ENCODE measurements around the gene COX10. TPM values are rescaled to one million over a fixed set of nuclear protein-coding genes. Genes with fewer than 3 reads are reported as not detected.
"Not testable (repeated sequence)": the region's sequence is repeated elsewhere in the genome, so short reads cannot be mapped to it uniquely, and the experiment has no call there.

Gene COX10
- polyA plus RNA-seq, 1 donor (not counting 4 experiments of a cell fraction or from before 2014, with no cell fraction given): 14.3 TPM

GRCh38 chr17:14192039-14192438 lies 122.7 kb downstream of the COX10 start:
- H3K9me1 ChIP-seq (ENCODE audit: control insufficient read depth, extremely low read depth, insufficient read depth, low read length); H2AFZ ChIP-seq (ENCODE audit: control insufficient read depth, low read length); H3K36me3 ChIP-seq (ENCODE audit: control insufficient read depth in 2 of 2, extremely low read depth in 1 of 2, insufficient read depth in 2 of 2, low read length in 2 of 2); dilution Hi-C loops (cut with MboI; ENCODE audit: extremely low pct_ligation_motif_present, low sequenced_read_pairs); H3K79me2 ChIP-seq (ENCODE audit: control insufficient read depth, insufficient read depth, low read length); H3K4me1 ChIP-seq (ENCODE audit: control insufficient read depth, extremely low read depth, insufficient read depth, low read length); H3K9ac ChIP-seq (ENCODE audit: control insufficient read depth, extremely low read depth, insufficient read depth, low read length); H3K27ac ChIP-seq (ENCODE audit: control insufficient read depth, insufficient read depth, low read length); DNase-seq (ENCODE audit: low read depth, low spot score); H3K9me3 ChIP-seq (ENCODE audit: control insufficient read depth, low read depth, low read length); FAIRE-seq; H4K20me1 ChIP-seq (ENCODE audit: control insufficient read depth, extremely low read depth, insufficient read depth, low read length); H3K27me3 ChIP-seq (ENCODE audit: control insufficient read depth, extremely low read depth, insufficient read depth, low read length); H3K4me3 ChIP-seq (ENCODE audit: control insufficient read depth in 2 of 3, extremely low read depth in 1 of 3, insufficient read depth in 2 of 3, low read depth in 1 of 3, low read length in 3 of 3); H3K4me2 ChIP-seq (ENCODE audit: control insufficient read depth, extremely low read depth, insufficient read depth, low read depth, low read length): not testable (repeated sequence)

DNA sequence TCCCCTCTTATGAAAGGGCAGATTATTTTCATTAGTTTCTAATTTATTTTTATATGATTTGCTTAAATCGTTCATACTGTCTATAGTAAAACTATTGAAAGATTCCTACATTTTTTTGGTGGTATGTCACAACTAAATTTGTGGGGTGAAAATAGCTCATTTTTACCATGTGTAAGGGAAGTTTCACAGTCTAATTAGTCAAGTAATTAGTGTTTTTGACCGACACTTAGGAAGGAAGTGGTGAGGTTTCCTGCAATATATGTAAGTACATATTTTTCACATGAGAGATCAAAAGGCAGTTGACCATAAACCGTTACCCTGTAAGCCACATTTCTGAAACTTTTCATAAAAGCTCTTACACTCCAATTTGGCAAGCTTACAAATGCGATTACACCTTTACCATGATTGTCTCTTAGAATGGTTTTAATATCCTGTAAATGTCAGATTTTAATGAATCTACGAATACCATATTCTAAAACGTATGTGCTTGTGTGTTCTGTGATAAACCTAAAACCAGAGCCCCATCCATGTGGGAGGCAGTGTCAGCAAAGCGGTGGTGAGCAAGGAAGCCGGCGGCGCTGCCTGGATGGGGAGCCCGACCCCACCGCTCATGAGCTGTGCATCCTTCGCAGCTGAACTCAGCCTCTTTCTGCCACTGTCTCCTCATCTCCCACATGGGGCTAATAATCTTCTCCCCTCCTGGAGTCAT lies 123.5 kb downstream of the COX10 start:
- H3K4me2 ChIP-seq (ENCODE audit: control insufficient read depth, extremely low read depth, insufficient read depth, low read depth, low read length); H3K79me2 ChIP-seq (ENCODE audit: control insufficient read depth, insufficient read depth, low read length); dilution Hi-C loops (cut with MboI; ENCODE audit: extremely low pct_ligation_motif_present, low sequenced_read_pairs); H3K9me3 ChIP-seq (ENCODE audit: control insufficient read depth, low read depth, low read length); H2AFZ ChIP-seq (ENCODE audit: control insufficient read depth, low read length); H4K20me1 ChIP-seq (ENCODE audit: control insufficient read depth, extremely low read depth, insufficient read depth, low read length); H3K36me3 ChIP-seq (ENCODE audit: control insufficient read depth in 2 of 2, extremely low read depth in 1 of 2, insufficient read depth in 2 of 2, low read length in 2 of 2); FAIRE-seq; H3K4me1 ChIP-seq (ENCODE audit: control insufficient read depth, extremely low read depth, insufficient read depth, low read length); H3K9ac ChIP-seq (ENCODE audit: control insufficient read depth, extremely low read depth, insufficient read depth, low read length); H3K4me3 ChIP-seq (ENCODE audit: control insufficient read depth in 2 of 3, extremely low read depth in 1 of 3, insufficient read depth in 2 of 3, low read depth in 1 of 3, low read length in 3 of 3); H3K9me1 ChIP-seq (ENCODE audit: control insufficient read depth, extremely low read depth, insufficient read depth, low read length); DNase-seq (ENCODE audit: low read depth, low spot score); H3K27ac ChIP-seq (ENCODE audit: control insufficient read depth, insufficient read depth, low read length); H3K27me3 ChIP-seq (ENCODE audit: control insufficient read depth, extremely low read depth, insufficient read depth, low read length): not testable (repeated sequence)

- dilution Hi-C loops (cut with MboI; ENCODE audit: extremely low pct_ligation_motif_present, low sequenced_read_pairs): no loop called here
- no peaks in the 10 kb centered on the region for H3K9me3 ChIP-seq (ENCODE audit: control insufficient read depth, low read depth, low read length)
- H3K27me3 ChIP-seq (ENCODE audit: control insufficient read depth, extremely low read depth, insufficient read depth, low read length): no peaks in the 10 kb centered on the region
- no peak overlapping the region for H2AFZ ChIP-seq (ENCODE audit: control insufficient read depth, low read length)
- H3K4me3 ChIP-seq (ENCODE audit: control insufficient read depth in 2 of 3, extremely low read depth in 1 of 3, insufficient read depth in 2 of 3, low read depth in 1 of 3, low read length in 3 of 3): no peak overlapping the region
- no peak for TF ChIP-seq EZH2 (IDR thresholded peaks at IDR 0.05; ENCODE audit: low read length)
- TF ChIP-seq CTCF (optimal IDR thresholded peaks at IDR 0.05 in 1 of 3, IDR thresholded peaks at IDR 0.05 in 1 of 3, conservative IDR thresholded peaks at IDR 0.05 in 1 of 3; ENCODE audit: extremely low read depth in 1 of 3, insufficient read depth in 2 of 3, low read length in 3 of 3): peak; percentile 18 to 44 (median 43)
- H3K4me2 ChIP-seq (ENCODE audit: control insufficient read depth, extremely low read depth, insufficient read depth, low read depth, low read length): no peak overlapping the region
- H4K20me1 ChIP-seq (ENCODE audit: control insufficient read depth, extremely low read depth, insufficient read depth, low read length): no peaks in the 10 kb centered on the region
- no peaks in the 10 kb centered on the region for H3K4me1 ChIP-seq (ENCODE audit: control insufficient read depth, extremely low read depth, insufficient read depth, low read length)
- no peak for DNase-seq (ENCODE audit: low read depth, low spot score)
- FAIRE-seq: no peak
- no peak overlapping the region for H3K27ac ChIP-seq (ENCODE audit: control insufficient read depth, insufficient read depth, low read length)
- H3K36me3 ChIP-seq (ENCODE audit: control insufficient read depth in 2 of 2, extremely low read depth in 1 of 2, insufficient read depth in 2 of 2, low read length in 2 of 2): peaks cover 0 to 2% of the 10 kb centered on the region in 2 experiments
- no peak overlapping the region for H3K9ac ChIP-seq (ENCODE audit: control insufficient read depth, extremely low read depth, insufficient read depth, low read length)
- H3K79me2 ChIP-seq (ENCODE audit: control insufficient read depth, insufficient read depth, low read length): no peaks in the 10 kb centered on the region
- no peaks in the 10 kb centered on the region for H3K9me1 ChIP-seq (ENCODE audit: control insufficient read depth, extremely low read depth, insufficient read depth, low read length)
Measured at GRCh38 chr17:14196377-14196997, 127.2 kb downstream of the COX10 start.

Data from keratinocyte (primary cell).